Pancreas (tissue), 10 donors: ENCODE data around the gene SLC6A13. TPM values are rescaled to one million over a fixed set of nuclear protein-coding genes. Genes with fewer than 3 reads are reported as not detected.

Experiments used
- ATAC-seq, 4 donors: fragments of 200-7000 bp; cut with Tn5 transposase; one replicate each; pipeline versions ENCODE4 v1.8.0 to v1.9.1; 2020; ENCODE audit warnings: mild to moderate bottlenecking in 4 of 4, moderate library complexity in 4 of 4
- DNase-seq, 6 donors: peaks; one replicate each; pipeline ENCODE4 v3.0.0-alpha.2; 2020
- FAIRE-seq: peaks from 2 replicates; lab custom pipeline; 2012; peaks lifted over from hg19 to GRCh38; lab: Jason Lieb, UNC
- H3K27ac ChIP-seq, 4 donors: fragments of 200-600 bp; sonication (generic); 1 replicate in 3 of 4; 2 replicates in 1 of 4; pipeline versions ENCODE4 v1.5.0 to v1.8.0; 2020
- H3K27me3 ChIP-seq, 4 donors: fragments of 200-600 bp; one replicate each; pipeline ENCODE4 v1.8.0; 2021
- H3K36me3 ChIP-seq, 3 donors: fragments of 200-600 bp; sonication (generic) in 1 of 3; one replicate each; pipeline versions ENCODE4 v1.5.0 to v1.8.0; 2020 to 2021
- H3K4me1 ChIP-seq, 3 donors: fragments of 200-600 bp; one replicate each; pipeline ENCODE4 v1.8.0; 2021
- H3K4me3 ChIP-seq, 4 donors: fragments of 200-600 bp; sonication (generic) in 2 of 4; one replicate each; pipeline versions ENCODE4 v1.5.0 to v1.8.0; 2020 to 2021
- H3K9me3 ChIP-seq, 4 donors: fragments of 200-600 bp; one replicate each; pipeline ENCODE4 v1.8.0; 2021
- CTCF ChIP-seq, 4 donors: fragments of 200-600 bp; sonication (generic) in 3 of 4; IDR thresholded peaks; one replicate each; pipeline versions ENCODE4 v1.5.0 to v1.8.0; 2021; ENCODE audit warnings: antibody characterized with exemption in 4 of 4
- WGBS, 2 donors: extraction: QIAGEN DNeasy Blood & Tissue Kit; methylation state at CpG; one replicate each; pipeline ENCODE4 v1.1.7; 2013; 5-methylcytosine and 5-hydroxymethylcytosine counted together
- intact Hi-C, 3 donors: fragments of 100-400 bp; cut with DNase I; formaldehyde crosslinking; loops; one replicate each; pipeline versions ENCODE4 v1.11.1 to v1.14.2; 2022
- polyA plus RNA-seq, 2 donors: library from polyadenylated mRNA; stranded (reverse); fragments of 200-250 nt; gene quantifications; one replicate each; pipeline ENCODE4 v1.2.3, GENCODE V29; 2013
- total RNA-seq, 6 donors: library from RNA; stranded (reverse); fragmentation: NEBNext Ultra II Directional in 4 of 6; extraction: Animal tissue kit (Norgen Biotek cat#: 25700) in 4 of 6; gene quantifications; one replicate each; pipeline versions ENCODE4 v1.2.1 to v1.2.4, GENCODE V29; 2021 to 2023
- donor health status: healthy with polysubstance abuse.
- donor health status: DM: no; HTN: no; CAD: no; lungs with moderate emphysema.
- donor health status: DM: no; HTN: no; CAD: no.
- donor health status: control.
- donor health status: control.
- donor health status: Bipolar disorder and iron deficiency.
- donor health status: DM: yes; HTN: yes; CAD: no.
- donor health status: DM: no; HTN: no; CAD: no.
- donor health status: DM: no; HTN: no; CAD: no.
- donor health status: DM: yes; HTN: yes; CAD: no.

SLC6A13 gene
- total and polyA plus RNA-seq, 8 donors: 0.23 to 0.35 (median 0.29) TPM; not detected in 4

GRCh38 chr12:295132-295531 lies 32.5 kb upstream of the SLC6A13 start:
- no peak for TF ChIP-seq CTCF (IDR thresholded peaks at IDR 0.05)
- Histone ChIP-seq H3K27ac (no peak overlapping the region), H3K27me3 (no peaks in the 10 kb centered on the region), H3K4me3 (no peak overlapping the region), H3K9me3 (no peaks in the 10 kb centered on the region), H3K4me1 (no peaks in the 10 kb centered on the region), H3K36me3 (peaks cover 3 to 49% (median 10%) of the 10 kb centered on the region in 3 donors)
- WGBS, 2 donors: 91 to 100% methylated on average over 1 of the region's 1 CpG
- DNase-seq (no peak), ATAC-seq (no peak), FAIRE-seq (no peak)
- intact Hi-C loops: no loop called here

GRCh38 chr12:293199-293598 lies 30.6 kb upstream of the SLC6A13 start:
- Histone ChIP-seq H3K27ac (no peak overlapping the region), H3K4me1 (peaks cover 0 to 9% (median 8%) of the 10 kb centered on the region in 3 donors), H3K36me3 (peaks cover 3 to 49% (median 10%) of the 10 kb centered on the region in 3 donors), H3K9me3 (no peaks in the 10 kb centered on the region), H3K4me3 (no peak overlapping the region), H3K27me3 (no peaks in the 10 kb centered on the region)
- DNase-seq (no peak), ATAC-seq (no peak), FAIRE-seq (no peak)
- 95 to 97% methylated on average over 5 of the region's 5 CpGs for WGBS, 2 donors
- intact Hi-C loops: no loop called here
- TF ChIP-seq CTCF (IDR thresholded peaks at IDR 0.05): no peak

GRCh38 chr12:292186-292585 lies 29.6 kb upstream of the SLC6A13 start:
- peaks cover 3 to 46% (median 10%) of the 10 kb centered on the region in 3 donors for H3K36me3 ChIP-seq
- H3K9me3 ChIP-seq: no peaks in the 10 kb centered on the region
- no peaks in the 10 kb centered on the region for H3K27me3 ChIP-seq
- DNase-seq (no peak), ATAC-seq (no peak), FAIRE-seq (no peak)
- no peak overlapping the region for H3K27ac ChIP-seq
- intact Hi-C loops: no loop called here
- H3K4me1 ChIP-seq: peaks cover 0 to 12% (median 9%) of the 10 kb centered on the region in 3 donors
- H3K4me3 ChIP-seq: no peak overlapping the region
- TF ChIP-seq CTCF (IDR thresholded peaks at IDR 0.05): no peak
- WGBS, 2 donors: 94 to 97% methylated on average over 1 of the region's 1 CpG

- Histone ChIP-seq H3K4me1 (peaks cover 0 to 12% (median 9%) of the 10 kb centered on the region in 3 donors), H3K36me3 (peaks cover 3 to 37% (median 10%) of the 10 kb centered on the region in 3 donors), H3K9me3 (no peaks in the 10 kb centered on the region), H3K27ac (no peak overlapping the region), H3K27me3 (no peaks in the 10 kb centered on the region), H3K4me3 (no peak overlapping the region)
- FAIRE-seq (no peak), DNase-seq (no peak), ATAC-seq (no peak)
- 76 to 80% methylated on average over 1 of the region's 1 CpG for WGBS, 2 donors
- no peak for TF ChIP-seq CTCF (IDR thresholded peaks at IDR 0.05)
- intact Hi-C loops: no loop called here
Measured at GRCh38 chr12:291153-291723, 28.6 kb upstream of the SLC6A13 start.

GRCh38 chr12:288687-289086 lies 26.1 kb upstream of the SLC6A13 start:
- DNase-seq (peak in 4 of 6 donors; percentile 46 to 62 (median 56)), FAIRE-seq (no peak), ATAC-seq (peak; percentile 75 to 90 (median 81))
- WGBS, 2 donors: 11 to 19% methylated on average over 5 of the region's 5 CpGs
- no peak overlapping the region for H3K27ac ChIP-seq
- peaks cover 0 to 12% (median 9%) of the 10 kb centered on the region in 3 donors for H3K4me1 ChIP-seq
- intact Hi-C loops: no loop called here
- H3K27me3 ChIP-seq: no peaks in the 10 kb centered on the region
- no peak for TF ChIP-seq CTCF (IDR thresholded peaks at IDR 0.05)
- H3K4me3 ChIP-seq: no peak overlapping the region
- no peaks in the 10 kb centered on the region for H3K9me3 ChIP-seq
- H3K36me3 ChIP-seq: peaks cover 0 to 17% (median 15%) of the 10 kb centered on the region in 3 donors
